Activated T-cell treated with anti-CD3 and anti-CD28 coated beads for 24 hours (primary cell): ENCODE data around the gene ITSN1.
"Not testable (repeated sequence)": the region's sequence is repeated elsewhere in the genome, so short reads cannot be mapped to it uniquely, and the experiment has no call there.

Source experiments
- DNase-seq: peaks from one replicate; pipeline ENCODE4 v3.0.0-alpha.2; 2020; ENCODE audit warnings: low read depth

ITSN1 gene

GRCh38 chr21:33642027-33642895 lies at the start of gene ITSN1:
TSS of gene ITSN1 (plus strand) at chr21:33642501. CDS start at chr21:33718829, 76,328 bp downstream.
- peak; percentile 100 for DNase-seq

- DNase-seq = no peak
Observed at GRCh38 chr21:33598051-33598450, 44.2 kb upstream of the ITSN1 start.

GRCh38 chr21:33608559-33608958 lies 33.7 kb upstream of the ITSN1 start:
- no peak for DNase-seq

GRCh38 chr21:33611006-33611744 lies 31.1 kb upstream of the ITSN1 start:
- no peak for DNase-seq

GRCh38 chr21:33617565-33617964 lies 24.7 kb upstream of the ITSN1 start:
- not testable (repeated sequence) for DNase-seq

GRCh38 chr21:33618407-33618806 lies 23.9 kb upstream of the ITSN1 start:
- DNase-seq = no peak

- DNase-seq = no peak
Observed at GRCh38 chr21:33619726-33620125, 22.6 kb upstream of the ITSN1 start.

- no peak for DNase-seq
Observed at GRCh38 chr21:33622253-33622652, 20.0 kb upstream of the ITSN1 start.

GRCh38 chr21:33626151-33626550 lies 16.1 kb upstream of the ITSN1 start:
- DNase-seq = not testable (repeated sequence)

GRCh38 chr21:33634254-33634653 lies 8.0 kb upstream of the ITSN1 start:
- DNase-seq = no peak

GRCh38 chr21:33640697-33641351 lies 1.5 kb upstream of the ITSN1 start:
- no peak for DNase-seq

- peak; percentile 100 for DNase-seq
Observed at GRCh38 chr21:33641352-33642026, 812 bp upstream of the ITSN1 start, which contains the start of gene CRYZL1. TSS of gene CRYZL1 (minus strand) at chr21:33641741. CDS start at chr21:33631551, 10,190 bp downstream.

GRCh38 chr21:33642896-33643657 lies 776 bp downstream of the ITSN1 start:
- DNase-seq = no peak

- no peak for DNase-seq
Observed at GRCh38 chr21:33643658-33644311, 1.5 kb downstream of the ITSN1 start.

GRCh38 chr21:33644383-33645074 lies 2.2 kb downstream of the ITSN1 start:
- no peak for DNase-seq

GRCh38 chr21:33645730-33646129 lies 3.4 kb downstream of the ITSN1 start:
- no peak for DNase-seq

GRCh38 chr21:33647587-33647986 lies 5.3 kb downstream of the ITSN1 start:
- DNase-seq = no peak

- DNase-seq = no peak
Observed at GRCh38 chr21:33648555-33648954, 6.3 kb downstream of the ITSN1 start.

- DNase-seq = no peak
Observed at GRCh38 chr21:33650230-33650629, 7.9 kb downstream of the ITSN1 start.

- no peak for DNase-seq
Observed at GRCh38 chr21:33650929-33651509, 8.7 kb downstream of the ITSN1 start.
